RCC 7860 (cell line): ENCODE measurements around the gene MYB.
A peak's percentile ranks its signal among the peaks of the same experiment; 100 is the strongest.
"Not testable (repeated sequence)": the region's sequence is repeated elsewhere in the genome, so short reads cannot be mapped to it uniquely, and the experiment has no call there.

Experiments used
- DNase-seq: peaks from one replicate; pipeline ENCODE4 v3.0.0-alpha.2; 2015; ENCODE audit warnings: low spot score
- FAIRE-seq: peaks from 2 replicates; lab custom pipeline; 2012; peaks lifted over from hg19 to GRCh38; lab: Jason Lieb, UNC

MYB gene

DNA sequence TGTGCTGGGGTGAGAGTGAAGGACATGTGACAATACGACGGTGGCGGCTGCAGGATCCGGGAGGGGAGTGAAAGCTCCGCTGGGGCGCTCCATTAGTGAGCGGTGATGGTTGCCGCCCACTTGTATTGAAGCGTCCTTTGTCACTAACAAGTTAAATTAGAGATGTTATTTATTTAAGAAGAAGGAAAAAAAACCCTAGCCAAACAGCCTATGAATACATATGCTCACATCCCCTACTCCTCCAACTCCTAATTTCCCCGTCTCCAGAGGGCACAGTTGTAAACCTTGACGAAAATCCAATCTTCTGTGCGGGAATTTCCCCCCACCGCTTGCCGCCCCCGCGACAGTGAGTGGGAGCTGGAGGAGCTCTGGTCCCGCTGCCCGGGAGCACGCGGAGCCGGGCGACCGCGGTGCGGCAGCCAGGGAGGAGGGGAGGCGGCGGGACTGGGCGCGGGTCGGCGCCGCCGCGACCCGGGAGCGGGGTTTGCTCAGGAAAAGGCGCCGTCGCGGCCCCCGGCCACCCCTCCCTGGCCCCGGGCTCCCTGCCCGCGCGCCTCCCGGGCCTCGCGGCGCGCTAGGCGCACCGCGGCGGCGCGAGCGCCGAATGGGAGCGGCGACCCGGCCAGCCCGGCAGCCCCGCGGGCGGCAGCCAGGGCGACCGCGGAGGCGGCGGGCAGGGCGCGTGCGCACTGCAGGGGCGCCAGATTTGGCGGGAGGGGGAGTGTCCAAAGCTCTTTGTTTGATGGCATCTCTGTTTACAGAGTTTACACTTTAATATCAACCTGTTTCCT lies at the start of gene MYB:
TSS of gene MYB (plus strand) at position 767 of the 791 bp plus-strand sequence. CDS start 206 bp downstream, outside the sequence.
- peak; percentile 13 for DNase-seq
- no peak for FAIRE-seq

DNA sequence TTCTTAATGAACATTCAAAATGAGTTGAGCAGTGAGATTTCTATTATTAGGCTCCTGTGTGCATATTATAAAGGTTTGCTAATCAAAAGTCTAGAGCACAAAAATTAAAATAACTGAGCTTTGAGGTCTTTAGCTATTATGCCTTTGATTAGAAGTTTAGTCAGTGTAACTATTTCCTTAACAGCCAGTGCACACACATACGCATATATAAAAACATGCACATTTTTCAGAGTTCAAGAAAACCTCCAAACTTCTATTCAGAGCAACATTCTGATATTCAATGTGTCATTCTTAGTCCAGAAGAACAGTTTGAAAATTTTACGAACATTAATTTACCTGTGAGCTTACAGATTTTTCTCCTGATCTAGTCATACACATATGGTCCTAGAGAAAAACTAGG lies 48.3 kb upstream of the MYB start:
- no peak for FAIRE-seq
- no peak for DNase-seq

DNA sequence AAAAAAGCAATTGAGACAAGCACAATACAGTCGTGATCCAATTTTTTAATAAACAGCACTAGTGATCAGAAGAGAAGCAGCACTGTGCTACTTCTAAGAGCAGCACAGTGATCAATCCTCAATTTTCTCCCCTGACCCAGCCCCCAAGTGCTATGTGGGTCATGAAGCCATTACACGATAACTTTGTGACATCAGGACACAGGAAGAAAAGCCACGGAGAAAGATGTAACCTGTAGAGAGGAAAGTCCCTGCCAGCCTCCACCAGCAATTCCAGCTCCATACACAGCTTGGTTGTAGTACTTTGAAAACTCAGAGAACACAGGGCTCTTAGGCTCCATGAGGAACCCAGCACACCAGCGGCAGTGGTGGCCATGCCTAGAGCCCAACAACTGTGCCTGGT lies 45.3 kb upstream of the MYB start:
- DNase-seq = no peak
- no peak for FAIRE-seq

DNA sequence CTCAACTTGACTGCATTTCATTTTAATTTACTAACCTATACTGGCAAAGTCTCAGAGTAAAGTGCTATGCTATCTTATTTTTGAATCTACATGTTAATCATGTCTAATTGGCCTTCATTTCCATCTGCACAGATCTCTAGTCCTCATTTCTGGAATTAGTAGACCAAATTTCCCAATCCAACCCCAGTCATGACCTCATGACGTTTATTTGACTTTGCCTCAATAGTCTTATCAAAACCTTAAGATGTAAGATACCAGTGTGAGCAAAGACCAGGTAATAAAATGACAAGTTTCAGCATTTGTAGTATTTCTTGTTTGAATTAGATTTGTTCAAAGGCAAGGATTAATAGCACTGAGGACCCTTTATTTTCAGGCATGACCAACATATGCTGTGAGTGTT lies 43.3 kb upstream of the MYB start:
- FAIRE-seq (no peak), DNase-seq (no peak)

DNA sequence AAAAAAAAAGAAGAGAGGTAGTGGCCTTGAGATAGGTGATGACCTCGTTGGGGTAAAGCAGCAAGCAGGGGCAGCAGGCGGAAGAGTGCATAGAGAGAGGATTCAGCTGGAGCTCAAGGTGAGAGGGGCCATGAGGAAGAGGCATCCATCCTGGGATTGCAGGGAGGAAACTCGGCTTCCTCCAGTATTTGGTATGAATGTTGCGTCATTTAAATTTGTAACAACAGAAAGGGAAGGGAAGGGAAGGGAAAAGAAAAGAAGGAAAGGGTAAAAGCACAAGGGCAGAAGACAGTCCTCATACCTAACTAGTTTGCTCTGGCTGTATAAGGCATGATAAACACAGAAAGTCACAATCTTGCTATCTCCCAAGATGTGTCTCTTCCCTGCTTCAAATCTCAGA lies 39.9 kb upstream of the MYB start:
- no peak for FAIRE-seq
- no peak for DNase-seq

DNA sequence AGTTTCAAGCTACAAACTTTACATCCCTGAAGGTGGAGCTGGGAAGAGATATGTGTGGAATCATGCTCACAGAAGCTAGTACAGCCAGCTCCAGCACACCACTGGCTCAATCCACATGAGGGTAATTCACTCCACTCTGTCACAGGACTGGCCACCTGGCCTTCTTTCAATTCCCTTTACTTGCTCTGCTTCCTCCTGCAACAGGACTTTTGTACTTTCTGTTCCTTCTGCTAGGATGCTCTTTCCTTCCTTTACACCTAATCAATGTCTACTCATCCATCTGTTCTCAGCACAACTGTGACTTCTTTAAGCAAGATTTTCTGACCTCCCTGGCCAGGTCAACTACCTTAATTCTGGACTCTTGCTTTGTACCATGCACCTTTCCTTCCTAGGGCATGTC lies 39.4 kb upstream of the MYB start:
- no peak for FAIRE-seq
- no peak for DNase-seq

DNA sequence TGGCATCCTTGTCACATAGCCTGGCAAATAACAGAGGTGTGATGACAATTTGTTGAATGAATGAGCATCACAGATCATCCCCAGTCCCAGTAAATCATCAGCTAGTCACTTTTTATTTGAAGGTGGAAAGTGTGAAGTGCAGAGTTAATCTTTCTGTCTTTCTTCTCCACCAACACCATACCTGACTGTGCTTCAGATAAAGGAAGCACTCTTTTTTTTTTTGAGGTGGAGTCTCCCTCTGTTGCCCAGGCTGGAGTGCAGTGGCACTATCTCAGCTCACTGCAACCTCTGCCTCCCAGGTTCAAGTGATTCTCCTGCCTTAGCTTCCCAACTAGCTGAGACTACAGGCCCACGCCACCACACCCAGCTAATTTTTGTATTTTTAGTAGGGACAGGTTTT lies 38.9 kb upstream of the MYB start:
- FAIRE-seq, DNase-seq: not testable (repeated sequence)

DNA sequence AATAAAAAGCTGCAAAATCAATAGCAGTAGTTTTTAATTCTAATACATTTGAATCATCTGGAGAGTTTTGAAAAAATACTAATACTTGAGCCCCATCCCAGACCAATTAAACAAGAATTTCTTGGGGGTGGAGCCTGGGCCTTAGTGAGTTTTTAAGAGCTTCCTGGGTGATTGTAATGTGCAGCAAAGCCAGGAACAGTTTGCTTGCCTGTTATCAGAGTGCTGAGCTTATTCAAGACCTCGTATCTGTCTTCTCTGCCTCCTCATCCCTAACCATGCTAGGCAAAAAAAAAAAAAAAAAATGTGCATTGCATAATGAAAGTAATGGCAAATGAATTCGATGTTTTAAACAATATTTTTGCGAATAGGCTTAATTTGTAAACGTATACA lies 36.4 kb upstream of the MYB start:
- FAIRE-seq (no peak), DNase-seq (no peak)

DNA sequence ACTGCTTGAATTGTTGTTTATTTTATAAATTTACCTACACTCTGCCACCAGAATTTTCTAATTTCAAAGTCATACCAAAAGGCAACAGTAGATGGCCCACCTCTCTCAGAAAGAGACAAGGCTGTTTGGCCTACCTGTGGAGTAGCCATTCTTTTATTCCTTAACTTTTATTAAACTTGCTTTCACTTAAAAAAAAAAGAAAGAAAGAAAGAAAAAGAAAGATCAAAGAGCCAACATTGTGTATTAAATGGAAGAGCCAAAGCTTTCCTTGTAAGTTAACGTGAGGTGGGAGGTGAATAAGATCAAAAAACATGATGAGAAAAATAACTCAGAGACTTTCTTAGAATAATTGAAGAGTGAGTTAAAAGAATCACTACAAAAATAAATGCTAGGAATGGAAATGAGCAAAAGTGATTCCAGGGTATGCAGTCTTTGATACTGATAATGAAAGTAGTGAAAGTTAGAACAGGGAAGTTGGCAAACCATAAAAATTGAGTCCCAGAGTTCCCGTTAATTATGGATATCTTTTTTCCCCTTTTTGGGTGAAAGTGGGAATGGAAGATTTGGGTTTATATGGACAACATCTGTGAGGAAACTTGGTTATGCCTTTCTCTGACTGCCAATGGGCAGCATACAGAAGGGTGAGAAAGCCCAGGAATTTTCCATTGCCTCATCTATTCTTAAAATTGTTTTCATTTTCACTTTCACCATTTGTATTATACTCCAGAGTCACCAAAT lies 35.9 kb upstream of the MYB start:
- peak; percentile 26 for FAIRE-seq
- peak; percentile 12 for DNase-seq

DNA sequence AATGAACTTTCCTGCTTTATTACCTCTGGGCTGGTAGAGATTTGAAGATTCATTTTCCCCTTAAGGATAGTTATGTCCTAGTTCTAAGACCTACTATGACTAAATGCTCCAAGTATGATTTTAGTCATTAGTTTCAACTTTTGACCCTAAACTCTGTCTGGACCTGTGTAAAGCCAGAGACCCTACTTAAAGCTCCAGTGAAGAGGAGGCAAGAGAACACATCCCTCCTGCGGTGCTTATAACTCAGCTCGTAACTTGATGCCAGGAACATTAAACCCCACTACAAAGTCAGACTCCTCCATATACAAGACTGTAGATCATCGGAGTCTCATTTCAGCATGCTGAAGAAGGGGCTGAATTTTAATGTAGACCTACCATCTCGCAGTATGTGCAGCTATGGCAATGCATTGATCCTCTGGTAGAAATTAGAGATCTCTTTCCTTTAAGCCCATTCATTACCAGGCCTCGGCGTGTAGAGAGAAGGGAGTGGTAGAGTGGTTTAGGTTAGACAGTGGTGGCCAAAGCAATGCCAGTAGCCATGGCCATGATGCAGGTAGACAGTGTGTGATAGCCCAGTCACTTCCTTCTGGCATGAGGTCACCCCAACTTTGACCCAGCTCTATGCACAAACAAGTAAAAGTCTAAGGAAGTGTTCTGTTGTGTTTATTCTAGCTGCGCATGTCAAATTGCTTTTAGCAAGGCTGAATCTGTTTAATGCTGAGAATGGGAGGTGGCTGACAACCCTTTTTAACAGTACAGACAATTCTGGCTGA lies 34.8 kb upstream of the MYB start:
- FAIRE-seq = no peak
- DNase-seq = peak; percentile 20

DNA sequence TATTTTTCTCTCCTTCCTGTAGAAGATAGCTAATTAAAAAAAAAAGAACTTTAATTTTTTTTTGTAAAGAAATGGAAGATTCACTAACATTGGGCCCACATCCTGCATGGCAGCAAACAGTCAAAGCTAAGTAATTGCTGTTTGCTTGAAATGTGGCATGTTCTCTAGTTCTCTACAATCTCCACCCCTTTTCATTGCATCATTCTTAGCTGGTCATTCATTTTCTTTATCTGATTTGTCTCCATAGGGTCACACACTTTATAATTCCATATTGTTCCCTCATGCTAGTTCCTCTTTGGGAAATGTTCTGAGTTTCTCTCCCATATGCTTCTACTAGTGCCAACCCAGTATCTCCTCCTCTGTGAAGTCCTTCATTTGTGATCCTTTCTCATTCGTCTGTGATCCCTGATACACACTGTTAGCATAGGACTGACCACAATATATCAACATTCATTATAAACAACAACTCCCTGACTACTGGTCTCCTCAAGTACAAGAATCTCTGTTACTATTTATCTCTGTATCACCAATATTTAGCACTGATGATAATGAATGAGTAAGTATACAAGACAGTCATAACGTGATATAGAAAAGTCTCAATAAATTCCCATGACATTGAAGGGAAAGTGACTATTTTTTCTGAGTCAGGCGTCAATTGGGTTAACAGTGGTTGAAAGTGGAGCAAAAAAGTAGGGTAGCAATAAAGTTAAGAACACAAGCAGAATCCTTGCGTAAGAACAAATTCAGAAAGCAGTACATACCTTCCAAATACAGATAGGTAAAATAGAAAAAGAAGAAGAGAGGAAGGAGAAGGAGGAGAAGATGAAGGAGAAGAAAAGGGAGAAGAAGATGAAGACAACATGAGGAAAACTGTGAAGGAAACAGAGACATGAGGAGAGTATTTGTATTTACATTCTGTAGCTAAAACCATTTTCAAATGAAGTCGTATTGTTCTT lies 33.2 kb upstream of the MYB start:
- DNase-seq = no peak
- FAIRE-seq = no peak

DNA sequence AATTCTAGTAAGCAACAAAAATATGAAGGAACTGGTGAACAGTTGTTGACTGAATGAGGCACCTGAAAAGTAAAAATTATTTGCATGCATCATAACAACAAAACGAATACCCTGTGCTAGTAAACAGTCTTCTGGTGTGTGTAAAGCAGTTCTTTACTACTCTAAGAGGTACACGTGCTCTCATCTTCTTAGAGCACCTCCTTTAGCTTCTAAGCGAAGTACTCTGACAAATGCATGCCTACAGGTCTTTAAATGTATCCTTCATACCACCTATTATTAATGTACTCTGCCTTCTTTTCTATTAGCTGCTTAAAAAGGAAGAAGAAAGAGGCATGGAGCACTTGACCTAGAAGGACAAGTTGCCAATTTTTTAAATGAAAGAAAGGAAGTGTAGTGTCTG lies 32.2 kb upstream of the MYB start:
- DNase-seq = no peak
- FAIRE-seq = no peak

DNA sequence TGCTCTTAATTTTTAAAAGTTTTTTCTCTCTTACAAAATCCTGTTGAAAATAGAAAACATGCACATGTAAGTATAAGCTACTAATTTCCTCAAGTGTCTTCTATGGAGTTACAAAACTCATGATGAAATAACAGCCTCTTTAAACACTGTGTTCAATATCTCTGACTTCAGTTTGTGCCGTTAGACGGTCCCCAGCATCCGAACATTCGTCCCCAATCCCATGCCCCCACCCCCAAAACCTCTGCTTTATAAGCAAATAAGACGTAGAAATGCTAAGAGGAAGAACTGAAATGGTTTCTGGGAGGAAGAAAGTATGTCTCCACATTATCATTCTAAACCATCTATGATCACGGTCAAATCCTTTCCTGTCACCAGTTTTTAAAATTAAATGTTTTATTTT lies 31.7 kb upstream of the MYB start:
- FAIRE-seq = no peak
- DNase-seq = no peak

DNA sequence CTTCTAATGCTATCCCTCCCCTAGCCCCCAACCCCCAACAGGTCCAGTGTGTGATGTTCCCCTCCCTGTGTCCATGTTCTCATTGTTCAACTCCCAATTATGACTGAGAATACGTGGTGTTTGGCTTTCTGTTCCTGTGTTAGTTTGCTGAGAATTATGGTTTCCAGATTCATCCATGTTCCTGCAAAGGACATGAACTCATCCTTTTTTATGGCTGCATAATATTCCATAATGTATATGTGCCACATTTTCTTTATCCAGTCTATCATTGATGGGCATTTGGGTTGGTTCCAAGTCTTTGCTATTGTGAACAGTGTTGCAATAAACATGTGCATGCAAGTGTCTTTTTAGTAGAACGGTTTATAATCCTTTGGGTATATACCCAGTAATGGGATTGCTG lies 30.6 kb upstream of the MYB start:
- DNase-seq = not testable (repeated sequence)

DNA sequence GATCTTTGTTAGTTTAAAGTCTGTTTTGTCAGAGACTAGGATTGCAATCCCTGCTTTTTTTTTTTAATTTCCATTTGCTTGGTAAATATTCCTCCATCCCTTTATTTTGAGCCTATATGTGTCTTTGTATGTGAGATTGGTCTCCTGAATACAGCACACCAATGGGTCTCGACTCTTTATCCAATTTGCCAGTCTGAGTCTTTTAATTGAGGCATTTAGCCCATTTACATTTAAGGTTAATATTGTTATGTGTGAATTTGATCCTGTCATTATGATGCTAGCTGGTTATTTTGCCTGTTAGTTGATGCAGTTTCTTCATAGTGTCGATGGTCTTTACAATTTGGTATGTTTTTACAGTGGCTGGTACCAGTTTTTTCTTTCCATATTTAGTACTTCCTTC lies 27.0 kb upstream of the MYB start:
- FAIRE-seq, DNase-seq: not testable (repeated sequence)

More for the DNA sequence above, 30.6 kb upstream of the MYB start:
- not testable (repeated sequence) for FAIRE-seq

DNA sequence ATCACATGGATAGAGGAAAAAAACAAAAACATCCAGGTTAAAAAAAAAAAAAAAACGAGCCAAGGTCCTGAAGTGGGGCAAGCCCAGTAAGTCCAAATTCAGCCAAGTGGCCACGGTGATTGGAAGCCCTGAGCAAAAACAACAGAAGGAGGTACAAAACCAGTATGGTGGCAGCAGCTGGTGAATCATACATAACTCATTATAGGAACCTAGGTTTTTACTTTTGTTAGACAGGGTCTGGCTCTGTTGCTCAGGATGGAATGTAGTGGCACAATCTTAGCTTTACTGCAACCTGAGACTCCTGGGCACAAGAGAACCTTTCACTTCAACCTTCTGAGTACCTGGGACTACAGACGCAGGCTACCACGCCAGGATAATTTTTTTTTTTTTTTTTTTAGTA lies 22.7 kb upstream of the MYB start:
- FAIRE-seq (no peak), DNase-seq (no peak)

DNA sequence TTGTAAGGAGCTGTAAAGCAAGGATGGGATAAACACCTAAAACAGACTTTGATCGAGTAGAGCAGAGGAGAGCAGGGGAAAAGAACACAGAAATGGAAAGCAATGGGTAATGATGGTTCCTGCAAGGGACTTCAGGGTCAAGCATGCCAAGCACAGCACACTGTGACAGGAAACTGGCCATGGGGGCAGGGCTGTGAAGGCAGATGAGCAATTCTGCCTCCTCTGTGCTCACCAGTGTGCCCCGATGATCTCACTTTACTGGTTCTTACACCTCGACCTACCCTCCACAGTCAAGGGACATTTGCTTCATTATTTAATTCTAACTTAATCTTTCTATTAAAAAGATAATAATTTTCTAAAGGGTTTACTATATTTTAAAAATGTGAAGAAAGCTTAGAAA lies 21.6 kb upstream of the MYB start:
- DNase-seq (peak; percentile 29), FAIRE-seq (no peak)

DNA sequence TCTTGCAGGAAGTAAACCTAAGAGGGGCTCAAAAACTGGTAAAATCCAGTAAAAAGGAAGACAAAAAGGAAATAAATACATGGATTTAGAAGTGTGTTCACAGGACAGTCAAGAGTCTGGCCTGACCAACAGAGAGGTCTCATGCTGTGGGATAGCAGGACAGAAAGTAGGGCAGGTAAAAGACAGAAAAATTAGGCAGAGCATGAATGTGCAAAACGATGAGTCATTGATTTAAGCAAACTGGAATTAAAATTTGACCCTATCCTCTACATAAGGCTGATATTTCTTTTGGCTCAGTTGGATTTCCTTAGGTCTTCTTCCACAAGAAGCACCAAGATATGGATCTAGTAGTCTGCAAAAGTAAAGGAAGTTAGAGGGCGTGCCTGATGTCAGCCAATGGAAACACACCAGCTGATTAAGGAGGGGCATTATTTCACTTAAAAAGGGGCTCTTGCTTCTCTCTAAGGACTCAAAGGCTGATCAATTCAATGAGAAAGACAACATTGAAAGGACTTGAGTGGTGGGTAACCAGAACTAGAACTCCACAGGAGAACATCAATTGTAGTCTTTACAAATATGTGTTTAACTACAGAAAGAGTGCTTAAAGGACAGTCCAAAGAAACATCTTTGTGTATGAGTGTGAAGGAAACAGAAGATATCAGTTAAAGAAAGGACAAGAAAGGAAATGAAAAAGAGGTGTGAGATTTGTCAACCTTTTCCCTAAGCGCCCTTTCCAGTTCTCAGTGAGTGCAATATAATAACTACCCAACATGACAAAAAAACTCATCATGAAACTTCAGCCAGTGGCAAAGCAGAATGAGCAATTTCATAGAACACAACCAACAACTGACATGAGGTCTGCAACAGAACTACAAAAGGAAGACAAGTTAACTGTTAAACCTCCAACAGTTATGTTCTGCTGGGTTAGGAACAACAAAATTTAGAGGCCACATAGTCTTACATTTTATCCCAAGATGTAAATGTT lies 19.4 kb upstream of the MYB start:
- FAIRE-seq (no peak), DNase-seq (no peak)
